Measurements from ENCODE around the gene GMCL2.
A peak's percentile ranks its signal among the peaks of the same experiment; 100 is the strongest.
"Not testable (repeated sequence)": the region's sequence is repeated elsewhere in the genome, so short reads cannot be mapped to it uniquely, and the experiment has no call there.

Gene GMCL2

GRCh38 chr5:178205749-178206047 lies 18.5 kb upstream of the GMCL2 start:
- no peak for DNase-seq

- DNase-seq: peak; percentile 89
Observed at GRCh38 chr5:178204935-178205748, 18.0 kb upstream of the GMCL2 start.

- peak; percentile 95 for DNase-seq
Observed at GRCh38 chr5:178204182-178204934, 17.2 kb upstream of the GMCL2 start, which contains the start of gene HNRNPAB. HNRNPAB (plus strand) TSS chr5:178204533; CDS start chr5:178204838, 305 bp downstream.

DNA sequence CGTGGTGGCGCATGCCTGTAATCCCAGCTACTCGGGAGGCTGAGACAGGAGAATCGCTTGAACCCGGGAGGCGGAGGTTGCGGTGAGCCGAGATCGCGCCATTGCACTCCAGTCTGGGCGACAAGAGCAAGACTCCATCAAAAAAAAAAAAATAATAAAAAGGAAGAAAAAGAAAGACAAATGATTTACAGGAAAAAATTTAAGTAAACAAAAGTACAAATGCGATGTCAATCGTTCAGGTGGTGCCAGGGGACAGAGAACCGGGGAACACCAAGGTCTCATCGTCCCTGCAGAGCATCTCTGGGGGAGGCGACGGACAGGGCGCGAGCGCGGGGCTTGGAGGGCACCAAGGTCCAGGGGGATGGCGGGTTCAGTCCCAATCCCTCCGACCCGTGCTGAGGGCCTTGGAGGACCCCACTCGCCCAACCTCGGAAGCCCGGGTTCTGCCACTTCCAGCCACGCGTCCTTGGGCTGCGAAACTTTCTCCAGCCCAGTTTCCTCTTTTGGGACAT lies 16.6 kb upstream of the GMCL2 start:
- no peak for DNase-seq

DNA sequence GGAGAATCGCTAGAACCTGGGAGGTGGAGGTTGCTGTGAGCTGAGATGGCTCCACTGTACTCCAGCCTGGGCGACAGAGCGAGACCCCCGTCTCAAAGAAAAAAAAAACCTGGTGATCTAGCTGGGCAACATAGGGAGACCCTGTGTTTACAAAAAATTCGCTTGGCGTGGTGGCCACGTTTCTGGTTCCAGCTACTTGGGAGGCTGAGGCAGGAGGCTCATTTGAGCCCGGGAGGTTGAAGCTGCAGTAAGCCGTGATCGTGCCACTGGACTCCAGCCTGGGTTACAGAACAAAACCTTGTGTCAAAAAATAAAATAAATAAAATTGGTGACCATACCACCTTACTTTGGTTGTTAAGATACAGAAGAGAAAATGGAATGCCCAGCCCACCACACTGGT lies 15.4 kb upstream of the GMCL2 start:
- no peak for DNase-seq

DNA sequence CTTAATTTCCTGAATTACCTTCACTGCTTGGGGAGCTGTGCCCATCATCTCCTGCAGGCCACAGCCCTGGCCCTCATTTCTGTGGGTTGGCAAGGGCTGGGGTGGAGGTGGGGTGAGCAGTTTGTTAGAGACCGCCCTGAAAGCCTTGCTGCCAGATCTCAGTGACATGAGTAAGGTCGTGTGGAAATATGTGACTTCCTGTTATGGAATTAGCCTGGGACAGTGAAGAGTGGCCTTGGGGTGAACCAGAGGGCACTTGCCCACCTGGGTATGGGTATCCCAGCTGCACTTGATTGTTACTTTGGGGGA lies 14.7 kb upstream of the GMCL2 start:
- peak; percentile 71 for DNase-seq

GRCh38 chr5:178201221-178201926 lies 14.2 kb upstream of the GMCL2 start:
- no peak for DNase-seq

- no peak for DNase-seq
Observed at GRCh38 chr5:178199581-178200434, 12.6 kb upstream of the GMCL2 start.

- no peak for DNase-seq
Observed at GRCh38 chr5:178198706-178199105, 11.5 kb upstream of the GMCL2 start.

DNA sequence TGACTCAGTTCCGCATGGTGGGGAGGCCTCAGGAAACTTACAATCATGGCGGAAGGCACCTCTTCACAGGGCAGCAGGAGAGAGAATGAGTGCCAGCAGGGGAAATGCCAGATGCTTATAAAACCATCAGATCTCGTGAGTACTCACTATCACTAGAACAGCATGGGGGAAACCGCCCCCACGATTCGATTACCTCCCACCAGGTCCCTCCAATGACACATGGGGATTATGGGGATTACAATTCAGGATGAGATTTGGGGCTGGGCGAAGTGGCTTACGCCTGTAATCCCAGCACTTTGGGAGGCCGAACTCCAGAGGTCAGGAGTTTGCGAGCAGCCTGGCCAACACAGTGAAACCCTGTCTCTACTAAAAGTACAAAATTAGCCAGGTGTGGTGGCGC lies 11.0 kb upstream of the GMCL2 start:
- not testable (repeated sequence) for DNase-seq

DNA sequence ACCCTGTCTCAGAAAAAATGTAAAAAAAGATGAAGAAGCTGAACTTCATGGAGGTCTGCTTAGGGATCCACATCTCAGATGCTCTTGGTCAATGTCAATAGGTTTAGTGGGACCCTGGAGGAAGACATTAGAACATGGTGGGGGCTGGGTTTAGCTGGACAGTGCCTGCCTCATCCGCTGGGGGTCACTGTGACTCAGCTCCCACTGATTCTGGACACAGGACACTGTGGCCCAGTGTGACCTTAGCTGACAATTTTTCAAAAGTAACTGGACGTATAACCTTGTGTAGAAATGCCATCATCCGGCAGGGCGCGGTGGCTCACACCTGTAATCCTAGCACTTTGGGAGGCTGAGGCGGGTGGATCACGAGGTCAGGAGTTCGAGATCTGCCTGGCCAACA lies 9.8 kb upstream of the GMCL2 start:
- DNase-seq: no peak

DNA sequence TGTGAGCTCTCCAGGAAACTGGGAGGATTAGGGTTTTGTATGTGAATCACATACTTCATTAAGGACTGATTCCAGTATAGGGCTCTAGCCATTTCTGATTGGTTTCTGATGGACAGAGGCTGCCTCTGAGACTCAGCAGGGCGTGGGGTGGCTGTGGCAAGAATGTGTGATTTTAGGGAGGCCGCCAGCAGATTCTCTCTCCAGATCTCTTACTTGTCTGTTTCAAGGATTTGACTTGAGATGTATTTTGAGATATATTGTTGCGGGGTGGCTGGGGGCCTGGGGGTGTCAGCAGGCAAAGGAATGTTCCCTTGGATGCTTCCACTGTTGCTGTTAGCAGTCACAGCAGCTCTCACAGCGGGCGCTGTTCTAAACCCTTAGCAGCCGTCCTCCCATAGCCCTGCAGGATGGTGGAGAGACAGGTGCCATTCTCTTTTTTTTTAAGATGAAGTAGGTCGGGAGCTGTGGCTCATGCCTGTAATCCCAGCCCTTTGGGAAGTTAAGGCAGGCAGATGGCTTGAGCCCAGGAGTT lies 9.2 kb upstream of the GMCL2 start:
- no peak for DNase-seq

GRCh38 chr5:178194026-178194425 lies 6.9 kb upstream of the GMCL2 start:
- no peak for DNase-seq

DNA sequence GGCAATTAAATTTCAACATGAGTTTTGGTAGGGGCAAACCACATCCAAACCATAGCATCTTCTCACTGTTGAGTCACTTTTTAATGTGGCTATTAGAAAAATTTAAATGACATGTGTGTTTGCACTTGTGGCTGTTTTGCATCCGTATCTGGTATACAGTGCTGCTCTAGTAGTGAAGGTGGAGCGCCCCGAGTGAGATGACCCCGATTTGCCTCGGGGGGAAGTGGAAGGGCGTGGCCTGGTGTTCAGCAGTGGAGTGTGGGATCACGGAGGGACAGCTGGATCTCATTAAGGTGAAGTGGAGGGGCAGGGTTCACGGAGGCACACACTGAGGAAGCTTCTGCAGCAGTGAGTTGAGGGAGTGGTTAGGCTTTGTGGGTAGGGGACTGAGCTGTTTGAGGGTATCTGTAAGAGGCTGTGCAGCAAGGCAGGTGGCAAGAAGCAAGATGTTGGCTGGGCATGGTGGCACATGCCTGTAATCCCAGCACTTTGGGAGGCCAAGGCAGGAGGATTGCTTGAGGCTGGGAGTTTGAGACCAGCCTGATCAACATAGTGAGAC lies 6.2 kb upstream of the GMCL2 start:
- DNase-seq: no peak

GRCh38 chr5:178192787-178193186 lies 5.6 kb upstream of the GMCL2 start:
- no peak for DNase-seq

DNA sequence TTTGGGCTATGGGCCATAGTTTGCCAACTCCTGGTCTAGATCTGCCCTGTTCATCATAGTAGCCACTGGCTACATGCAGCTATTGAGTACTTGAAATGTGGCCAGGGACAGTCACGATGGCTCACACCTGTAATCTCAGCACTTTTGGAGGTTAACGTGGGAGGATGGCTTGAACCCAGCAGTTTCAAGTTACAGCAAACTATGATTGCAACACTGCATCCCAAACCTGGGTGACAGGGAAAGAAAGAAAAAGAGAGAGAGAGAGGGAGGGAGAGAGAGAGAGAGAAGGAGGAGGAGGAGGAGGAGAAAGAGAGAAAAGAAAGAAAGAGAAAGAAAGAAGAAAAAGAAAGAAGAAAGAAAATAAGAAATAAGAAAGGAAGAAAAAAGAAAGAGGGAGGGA lies 5.1 kb upstream of the GMCL2 start:
- DNase-seq: no peak

GRCh38 chr5:178191661-178192060 lies 4.5 kb upstream of the GMCL2 start:
- DNase-seq: no peak

GRCh38 chr5:178189433-178189832 lies 2.3 kb upstream of the GMCL2 start:
- no peak for DNase-seq

DNA sequence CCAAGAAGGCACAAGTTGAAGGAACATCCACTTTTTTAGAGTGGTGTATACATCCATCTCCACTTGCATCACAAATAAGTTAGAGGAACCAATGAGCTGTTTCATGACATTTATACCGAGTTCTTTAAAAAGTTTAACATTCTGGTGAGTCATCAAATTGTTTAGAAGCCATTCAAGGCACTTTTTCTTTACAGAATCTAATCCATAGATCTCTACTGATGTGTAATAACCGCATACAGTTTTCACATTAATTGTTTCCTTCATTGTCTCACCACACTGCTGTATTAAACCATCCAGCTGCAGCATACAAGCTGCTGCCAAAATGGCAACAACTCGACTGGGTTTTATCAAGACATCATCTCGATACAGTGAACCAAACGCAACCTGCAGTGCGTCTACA lies 744 bp downstream of the GMCL2 start:
- DNase-seq: no peak

DNA sequence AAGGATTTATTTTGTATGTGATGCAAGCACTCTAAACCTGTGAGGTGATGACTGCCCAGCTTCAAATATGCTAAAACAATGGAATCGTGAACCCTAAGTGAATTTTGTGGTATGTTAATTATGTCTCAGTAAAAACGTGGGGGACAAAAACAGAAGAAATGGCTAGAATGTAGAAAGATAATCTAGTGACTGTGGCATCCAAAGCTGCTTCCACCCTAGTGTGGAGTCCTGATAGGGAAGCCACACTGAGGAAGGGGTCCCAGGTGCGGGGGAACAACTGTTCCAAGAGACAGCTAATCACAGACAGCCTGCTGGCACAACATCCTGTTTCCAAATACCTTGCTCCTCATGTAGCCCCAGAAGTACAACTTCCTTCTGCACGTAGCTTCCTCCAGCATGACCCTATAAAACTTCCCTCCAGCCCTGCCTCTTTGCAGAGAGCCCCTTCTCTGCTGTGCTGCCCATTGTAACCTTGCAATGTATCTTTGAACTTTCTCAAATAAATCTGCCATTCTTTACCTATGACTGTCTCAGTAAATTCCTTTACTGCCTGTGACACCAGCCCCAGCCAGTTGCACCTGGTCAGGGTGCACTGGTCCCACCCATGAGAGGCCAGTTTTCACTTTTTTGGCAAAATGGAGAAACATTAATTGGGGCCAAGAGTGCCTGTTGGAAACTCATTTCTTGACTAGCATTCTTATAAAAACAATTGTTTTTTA lies 4.9 kb downstream of the GMCL2 start:
- peak; percentile 68 for DNase-seq

DNA sequence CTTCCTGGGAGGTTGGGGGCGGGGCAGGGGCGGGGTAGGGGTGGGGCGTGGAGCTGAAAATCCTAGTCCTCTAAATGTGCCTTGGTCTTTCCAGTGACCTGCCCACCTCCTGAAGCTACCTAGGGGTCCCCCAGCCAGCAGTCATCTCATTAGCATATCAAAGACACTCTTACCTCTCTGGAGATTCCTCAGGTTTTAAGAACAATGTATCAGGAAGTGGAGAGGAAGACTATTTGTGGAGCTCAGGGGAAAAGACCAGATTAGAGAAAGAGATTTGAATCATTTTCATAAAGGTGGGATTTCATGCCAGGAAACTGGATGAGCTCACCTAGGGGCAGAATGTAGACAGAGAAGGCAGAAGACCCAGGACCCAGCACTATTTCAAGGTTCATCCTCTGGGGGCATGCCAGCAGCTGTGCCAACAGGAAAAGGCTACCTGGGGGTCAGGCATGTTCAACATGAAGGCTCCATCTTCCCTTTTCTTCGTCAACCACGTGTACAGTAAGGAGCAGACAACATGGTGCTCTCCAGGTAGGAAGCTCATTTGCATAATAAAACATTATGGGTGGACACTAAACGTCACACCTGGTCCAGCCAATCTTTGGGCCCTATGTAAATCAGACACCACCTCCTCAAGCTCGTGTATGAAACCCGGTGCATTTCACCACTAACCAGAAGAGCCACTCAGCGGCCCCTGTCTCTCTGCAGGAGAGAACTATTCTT lies 6.9 kb downstream of the GMCL2 start:
- DNase-seq: no peak

Measured in hematopoietic multipotent progenitor cell treated with erythropoietin and hydrocortisone succinate and interleukin-3 and kit ligand, for 8 days (in vitro differentiated cells).